HG03060 (cell line): ENCODE data around the gene SH2D7.
"Not testable (repeated sequence)": the region's sequence is repeated elsewhere in the genome, so short reads cannot be mapped to it uniquely, and the experiment has no call there.

Experiments used
- ATAC-seq: cut with Tn5 transposase; IDR thresholded peaks from one replicate; pipeline ENCODE4 v1.9.1; 2021; ENCODE audit warnings: low read depth, moderate number of reproducible peaks; ENCODE audit not compliant: unreplicated experiment

SH2D7 gene

DNA sequence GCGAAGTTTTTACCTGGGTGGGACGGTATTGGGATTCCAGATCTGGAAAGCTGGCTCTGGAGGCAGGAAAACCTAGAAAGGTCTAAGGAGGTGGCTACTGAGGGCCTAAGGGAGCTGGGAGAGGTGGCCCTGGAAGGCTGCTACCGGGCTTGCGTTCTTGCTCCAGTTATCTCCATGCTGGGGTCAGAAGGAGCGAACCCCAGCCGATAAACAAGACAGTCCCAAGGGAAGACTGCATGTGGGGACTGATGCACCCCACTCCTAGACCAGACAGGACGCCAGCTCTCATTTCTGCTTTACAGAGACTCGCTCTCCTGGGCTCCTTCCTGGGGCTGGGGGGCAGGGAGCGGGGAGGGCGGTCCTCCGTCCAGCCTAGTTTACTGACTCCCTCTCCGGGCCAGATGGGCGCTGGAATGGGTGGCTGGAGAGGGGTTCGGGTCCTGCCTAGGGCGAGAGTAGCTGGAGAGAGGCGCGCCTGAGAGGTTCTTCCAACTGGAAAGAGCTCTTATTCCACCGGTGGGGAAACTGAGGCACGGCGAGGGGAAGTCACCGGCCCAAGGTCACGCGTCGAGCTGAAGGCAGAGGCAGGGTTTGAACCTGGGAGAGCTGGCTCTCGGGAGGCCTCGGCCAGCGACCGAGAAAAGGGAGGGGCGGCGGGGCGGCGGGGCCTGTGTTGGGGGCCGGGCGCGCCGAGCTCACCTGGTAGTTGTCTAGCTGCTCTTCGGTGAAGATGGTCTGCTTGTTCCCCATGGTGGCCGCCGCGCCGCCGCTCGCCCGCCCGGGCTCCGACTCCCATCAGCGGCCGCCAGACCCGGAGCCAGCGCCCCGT is 38.3 kb downstream of the SH2D7 start:
- no peak for ATAC-seq

DNA sequence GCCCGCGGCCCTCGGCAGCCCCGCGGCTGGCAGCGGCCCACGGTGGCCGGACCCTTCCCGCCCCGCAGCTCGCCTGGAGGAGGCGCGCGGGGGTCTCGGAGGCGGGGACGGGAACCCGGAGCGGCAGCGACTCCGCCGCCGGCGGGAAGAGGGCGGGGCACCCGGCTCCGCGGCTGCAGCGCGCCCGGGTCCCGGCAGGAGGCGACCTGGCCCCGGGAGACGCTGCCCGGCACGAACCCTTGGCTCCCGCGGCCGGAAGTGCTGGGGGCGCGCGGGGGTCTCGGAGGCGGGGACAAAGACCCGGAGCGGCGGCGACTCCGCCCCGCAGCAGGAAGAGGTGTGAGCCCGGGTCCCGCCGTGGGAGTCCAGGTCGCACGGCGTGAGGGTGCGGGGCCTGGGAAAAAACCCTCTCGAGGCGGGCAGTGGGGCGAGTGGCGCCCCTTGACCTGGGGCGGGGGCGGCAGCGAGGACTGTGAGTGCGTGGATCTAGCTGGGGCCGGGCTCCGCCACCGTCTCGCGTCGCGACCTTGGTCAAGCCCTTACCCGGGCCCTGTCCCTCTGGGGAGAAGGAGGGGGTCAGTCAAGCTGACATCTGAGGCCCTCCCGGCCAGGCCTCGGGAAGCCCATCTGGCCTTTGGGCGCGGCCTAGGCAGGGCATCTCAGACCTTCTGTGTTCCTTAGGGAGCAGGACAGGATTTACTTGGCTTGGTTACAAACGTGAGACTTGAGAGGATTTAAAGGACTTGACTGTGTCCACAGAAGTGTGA is 39.1 kb downstream of the SH2D7 start, which contains the start of gene CIB2:
Gene CIB2 (minus strand): TSS at position 151 of the 767 bp plus-strand sequence. CDS start 230 bp downstream, outside the sequence.
- no peak for ATAC-seq

DNA sequence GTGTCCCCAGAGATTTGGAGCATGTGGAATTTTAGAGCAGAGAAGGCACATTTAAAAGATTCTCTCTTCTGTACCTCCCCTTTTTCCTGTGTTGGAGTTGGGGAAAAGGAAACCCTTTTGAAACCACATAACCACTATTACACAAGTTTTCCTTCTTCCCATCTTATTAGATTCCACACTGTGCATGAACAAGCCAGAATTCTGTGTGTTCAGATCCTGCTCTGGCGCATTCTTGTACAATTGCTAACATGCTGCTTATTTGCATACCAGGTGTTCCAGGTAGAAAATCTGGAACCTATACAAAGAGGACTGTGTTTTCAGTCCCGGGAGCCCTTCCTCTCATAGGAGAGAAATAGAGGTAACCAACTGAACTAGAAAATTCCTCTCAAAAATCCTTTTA is 41.4 kb downstream of the SH2D7 start:
- ATAC-seq = no peak

GRCh38 chr15:78139578-78139977 is 47.2 kb downstream of the SH2D7 start:
- ATAC-seq = no peak

DNA sequence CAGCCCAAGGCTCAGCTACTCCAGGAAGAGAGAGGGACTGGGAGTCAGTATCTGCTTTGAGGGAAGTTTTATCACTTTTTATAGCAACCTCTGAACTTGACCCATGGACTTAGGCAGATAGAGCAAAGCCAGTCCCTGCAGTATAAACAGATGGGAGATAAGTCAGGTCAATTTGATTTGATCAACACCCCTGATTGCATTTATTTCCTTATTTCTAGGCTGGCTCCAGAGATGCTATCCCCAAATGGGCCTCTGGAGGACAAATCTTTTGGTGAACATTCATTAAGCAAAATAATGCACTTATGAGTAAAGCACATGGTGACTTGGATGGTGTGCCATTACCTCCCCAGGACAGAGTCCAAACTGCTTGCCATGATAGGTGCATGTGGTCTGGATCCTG is 47.9 kb downstream of the SH2D7 start:
- ATAC-seq = no peak

DNA sequence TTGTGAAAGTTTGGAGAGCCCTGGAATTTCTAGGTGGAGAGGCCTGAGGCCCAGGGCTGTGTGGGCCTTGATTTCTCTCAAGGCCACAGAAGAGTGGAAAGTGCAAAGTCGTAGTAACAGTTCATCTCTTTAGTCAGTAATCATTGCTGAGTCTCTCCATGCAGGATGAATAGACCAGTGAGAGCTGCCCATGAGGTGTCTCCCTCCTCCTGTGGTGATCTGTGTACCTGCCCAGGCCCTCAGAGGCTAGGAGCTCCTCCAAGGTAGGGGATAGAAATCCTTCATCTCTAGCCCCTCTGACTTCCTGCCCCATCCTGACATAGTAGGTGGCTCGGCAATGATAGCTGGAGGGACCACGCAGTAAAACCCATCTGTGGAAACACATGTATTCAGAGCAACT is 50.0 kb downstream of the SH2D7 start:
- no peak for ATAC-seq

DNA sequence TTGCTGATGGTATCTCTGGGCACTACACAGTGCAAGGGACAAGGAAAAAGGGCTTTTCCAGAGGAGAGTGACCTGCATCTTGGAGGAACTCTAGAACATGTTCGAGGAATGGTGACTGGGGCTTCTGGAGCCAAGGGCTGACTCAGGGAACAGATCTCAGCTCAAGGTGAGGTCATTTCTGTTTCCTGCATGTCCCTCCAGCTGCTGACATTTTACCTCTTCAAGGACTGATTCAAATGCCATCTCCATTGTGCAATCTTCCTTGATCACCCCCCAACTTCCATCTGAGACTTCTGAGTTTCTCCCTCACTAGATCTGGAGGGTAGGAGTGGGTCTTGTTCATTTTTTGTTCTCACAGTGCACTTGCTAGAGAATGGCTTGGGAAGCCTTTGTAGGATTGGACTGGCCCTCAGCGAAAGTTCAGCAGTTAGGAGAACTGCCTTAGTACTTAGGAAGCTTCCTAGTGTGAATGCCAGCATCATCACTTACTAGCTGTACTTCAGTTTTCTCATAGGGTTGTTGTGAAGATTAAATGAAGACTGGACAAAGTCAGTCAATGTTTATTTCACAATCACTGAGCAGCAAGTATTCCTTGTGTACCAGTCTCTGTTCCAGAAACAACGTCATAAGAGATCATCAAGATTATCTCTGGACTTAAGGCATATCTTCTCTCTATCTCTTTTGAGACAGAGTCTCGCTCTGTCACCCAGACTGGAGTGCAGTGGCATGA is 54.2 kb downstream of the SH2D7 start:
- ATAC-seq = no peak

DNA sequence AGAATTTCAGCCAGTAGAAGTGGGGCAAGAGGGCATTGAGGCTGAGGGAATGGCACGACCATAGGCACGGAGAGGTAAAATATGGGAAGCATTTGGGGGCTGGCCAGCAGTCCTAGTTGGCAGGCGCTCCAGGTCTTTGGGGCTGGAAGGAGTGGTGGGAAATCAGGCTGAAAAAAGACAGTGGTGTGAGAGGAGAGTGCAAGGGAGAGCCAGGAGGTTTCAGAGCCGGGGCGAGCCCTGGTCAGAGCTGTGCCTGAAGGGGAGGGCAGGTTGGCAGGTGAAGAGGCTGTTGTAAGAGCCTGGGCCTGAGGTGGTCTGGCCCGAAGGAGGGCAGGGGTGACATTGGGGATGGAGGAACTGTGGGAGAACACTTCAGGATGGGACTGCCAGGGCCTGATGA is 55.2 kb downstream of the SH2D7 start:
- no peak for ATAC-seq

DNA sequence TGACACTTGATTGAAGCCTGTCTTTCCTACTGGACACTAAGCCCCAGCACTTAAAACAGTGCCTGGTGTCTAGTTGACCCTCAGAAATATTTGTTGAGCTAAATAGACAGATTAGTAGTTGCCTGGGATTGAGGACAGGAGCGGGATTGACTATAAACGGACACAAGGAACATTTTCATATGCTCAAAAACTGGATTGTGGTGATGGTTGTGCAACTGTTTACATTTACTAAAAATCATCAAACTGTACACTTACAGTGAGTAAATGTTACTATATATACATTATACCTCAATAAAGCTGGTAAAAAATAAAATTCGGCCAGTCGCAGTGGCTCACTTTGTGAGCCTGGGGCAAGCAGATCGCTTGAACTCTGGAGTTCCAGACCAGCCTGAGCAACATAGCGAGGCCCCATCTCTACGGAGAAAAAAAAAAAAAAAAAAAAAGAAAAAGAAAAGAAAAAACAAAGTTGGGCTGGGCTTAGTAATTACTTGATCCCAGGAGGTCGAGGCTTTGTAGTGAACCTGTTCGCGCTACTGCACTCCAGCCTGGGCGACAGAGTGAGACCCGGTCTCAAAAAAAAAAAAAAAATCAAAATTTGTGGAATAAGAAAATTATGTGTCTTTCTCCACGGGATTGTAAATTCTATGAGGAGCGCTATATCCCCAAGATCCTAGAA is 56.2 kb downstream of the SH2D7 start:
- no peak for ATAC-seq

DNA sequence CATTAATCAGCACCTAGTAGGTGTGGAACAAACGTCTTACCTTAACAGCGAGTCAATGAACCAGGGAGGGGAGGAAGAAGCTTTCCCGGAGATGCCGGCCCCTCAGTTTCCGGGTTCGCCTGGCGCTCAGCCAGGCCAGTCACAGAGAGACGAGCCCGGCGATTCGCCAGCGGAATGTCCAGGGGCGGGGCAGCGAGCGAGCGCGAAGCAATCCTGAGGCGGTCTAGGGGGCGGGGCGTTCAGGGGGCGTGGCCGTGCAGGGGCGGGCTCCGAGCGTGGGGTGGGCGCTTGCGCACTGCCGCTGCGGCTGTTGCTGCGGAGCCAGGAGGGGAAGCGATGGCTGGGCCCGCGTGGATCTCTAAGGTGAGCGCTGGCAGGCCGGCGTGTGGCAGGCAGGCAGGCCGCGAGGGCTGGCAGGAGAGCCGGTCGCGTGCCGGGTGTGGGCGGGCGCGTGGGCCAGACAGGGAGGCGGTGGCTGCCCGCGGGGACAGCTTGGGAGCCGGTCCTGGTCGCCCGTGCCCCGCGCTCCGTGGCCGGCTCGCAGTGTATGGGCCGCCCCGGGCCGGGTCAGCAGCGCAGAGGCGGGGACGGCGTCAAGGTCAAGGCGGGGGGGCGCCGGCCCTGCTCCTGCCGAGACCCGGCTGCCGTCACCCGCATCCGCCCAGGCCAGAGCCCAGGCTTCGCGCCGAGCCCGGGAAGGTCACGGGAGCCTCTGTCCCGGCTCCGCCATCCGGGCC is 56.9 kb downstream of the SH2D7 start, which contains the start of gene IDH3A:
Gene IDH3A (plus strand): TSS at position 295 of the 737 bp plus-strand sequence. CDS start 42 bp downstream, at position 337.
- peak; percentile 41 for ATAC-seq

- peak; percentile 12 for ATAC-seq
These were observed 57.7 kb downstream of the SH2D7 start for GRCh38 chr15:78149805-78150751.

GRCh38 chr15:78151075-78151474 is 58.7 kb downstream of the SH2D7 start:
- ATAC-seq = not testable (repeated sequence)
